ENCODE measurements around the gene ANAPC13. TPM values are rescaled to one million over a fixed set of nuclear protein-coding genes. Genes with fewer than 3 reads are reported as not detected.

The ANAPC13 gene
- total and polyA plus RNA-seq, 10 of the 15 experiments (the other 5 are each of a cell fraction or from before 2014, with no cell fraction given): 34.9 to 139 (median 83.0) TPM

- TF ChIP-seq ZNF592 (IDR thresholded peaks at IDR 0.05) (no peak), BCL3 (IDR thresholded peaks at IDR 0.05; ENCODE audit: borderline replicate concordance, insufficient read depth, low read depth, low read length, poor library complexity, severe bottlenecking) (peak; percentile 21), RELA (IDR thresholded peaks at IDR 0.05; ENCODE audit: borderline replicate concordance, partially characterized antibody) (peak; percentile 52), E2F8 (IDR thresholded peaks at IDR 0.05; ENCODE audit: low read depth, partially characterized antibody) (peak; percentile 58), NFIC (IDR thresholded peaks at IDR 0.05; ENCODE audit: low read depth, low read length) (peak; percentile 69; the same call in 1 of the 2 replicates), CBX5 (IDR thresholded peaks at IDR 0.05; ENCODE audit: low read depth) (0 out of 2 replicates have a peak, but pooled peaks have one; percentile 49), SMC3 (IDR thresholded peaks at IDR 0.05; ENCODE audit: borderline replicate concordance, low read length) (no peak), BCL11A (IDR thresholded peaks at IDR 0.05; ENCODE audit: low read depth, low read length) (no peak), ZNF687 (IDR thresholded peaks at IDR 0.05) (peak; percentile 54), STAT3 (IDR thresholded peaks at IDR 0.05; ENCODE audit: low read depth, low read length) (no peak), USF1 (IDR thresholded peaks at IDR 0.05; ENCODE audit: borderline replicate concordance, extremely low read length, insufficient read depth, low read depth, low read length) (peak; percentile 92), PML (IDR thresholded peaks at IDR 0.05; ENCODE audit: low read length) (peak; percentile 66; the same call in 1 of the 2 replicates), IRF4 (IDR thresholded peaks at IDR 0.05; ENCODE audit: low read depth, low read length) (no peak), HDGF (IDR thresholded peaks at IDR 0.05) (peak; percentile 81; the same call in 1 of the 2 replicates)
Observed at GRCh38 chr3:134485718-134486576, at the start of gene ANAPC13, which contains the start of gene CEP63 (continued).
